GM10266 (cell line): ENCODE results near the gene SRSF12.

Experiments
- DNase-seq: peaks from one replicate; pipeline ENCODE4 v3.0.0; 2012; ENCODE audit errors: extremely low spot score
- TF ChIP-seq, protein P1 (sequence below): IDR thresholded peaks from 2 replicates; pipeline ENCODE4 v1.5.1; 2012; ENCODE audit warnings: mild to moderate bottlenecking, low read depth; ENCODE audit not compliant: control insufficient read depth, insufficient read depth; ENCODE audit errors: missing control alignments

The SRSF12 gene

GRCh38 chr6:89048985-89049384 is 68.9 kb downstream of the SRSF12 start:
- DNase-seq, result no peak
- TF ChIP-seq, protein P1, sequence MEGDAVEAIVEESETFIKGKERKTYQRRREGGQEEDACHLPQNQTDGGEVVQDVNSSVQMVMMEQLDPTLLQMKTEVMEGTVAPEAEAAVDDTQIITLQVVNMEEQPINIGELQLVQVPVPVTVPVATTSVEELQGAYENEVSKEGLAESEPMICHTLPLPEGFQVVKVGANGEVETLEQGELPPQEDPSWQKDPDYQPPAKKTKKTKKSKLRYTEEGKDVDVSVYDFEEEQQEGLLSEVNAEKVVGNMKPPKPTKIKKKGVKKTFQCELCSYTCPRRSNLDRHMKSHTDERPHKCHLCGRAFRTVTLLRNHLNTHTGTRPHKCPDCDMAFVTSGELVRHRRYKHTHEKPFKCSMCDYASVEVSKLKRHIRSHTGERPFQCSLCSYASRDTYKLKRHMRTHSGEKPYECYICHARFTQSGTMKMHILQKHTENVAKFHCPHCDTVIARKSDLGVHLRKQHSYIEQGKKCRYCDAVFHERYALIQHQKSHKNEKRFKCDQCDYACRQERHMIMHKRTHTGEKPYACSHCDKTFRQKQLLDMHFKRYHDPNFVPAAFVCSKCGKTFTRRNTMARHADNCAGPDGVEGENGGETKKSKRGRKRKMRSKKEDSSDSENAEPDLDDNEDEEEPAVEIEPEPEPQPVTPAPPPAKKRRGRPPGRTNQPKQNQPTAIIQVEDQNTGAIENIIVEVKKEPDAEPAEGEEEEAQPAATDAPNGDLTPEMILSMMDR, result no peak

DNA sequence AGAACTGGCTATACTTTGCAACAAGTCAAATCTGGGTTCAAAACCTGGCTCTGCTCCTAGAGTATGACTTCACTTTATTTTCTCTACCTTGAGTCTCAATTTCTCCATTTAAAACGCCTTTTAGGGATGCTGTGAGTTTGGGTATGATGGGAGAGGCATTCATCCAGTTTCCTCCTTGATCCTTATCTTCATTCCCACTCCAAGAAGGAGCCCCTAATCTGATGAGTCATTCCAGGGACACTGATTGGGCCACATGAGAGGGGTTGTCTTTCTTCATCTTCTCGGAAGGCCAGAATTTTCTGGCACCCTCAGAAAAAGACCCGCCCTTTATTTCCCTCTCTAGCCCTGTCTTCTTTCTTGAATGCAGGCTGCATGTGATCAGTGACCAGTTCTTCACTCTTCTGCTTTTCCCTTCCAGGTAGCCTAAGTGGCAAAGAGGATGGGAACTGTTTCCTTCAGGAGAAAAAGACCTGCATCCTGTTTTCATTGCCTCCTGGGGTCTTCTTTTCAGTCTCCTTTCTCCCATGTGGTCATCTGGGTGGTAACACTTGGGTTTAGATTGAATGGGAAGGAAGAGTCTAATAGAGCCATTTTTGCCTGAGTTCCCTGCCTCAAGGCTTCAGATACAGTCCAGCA is 69.5 kb downstream of the SRSF12 start:
- TF ChIP-seq, protein P1, result no peak
- no peak for DNase-seq

GRCh38 chr6:89047473-89047872 is 70.4 kb downstream of the SRSF12 start:
- TF ChIP-seq, protein P1, result no peak
- no peak for DNase-seq
